Skeletal muscle tissue (tissue), 4 donors: ENCODE results near the gene CAMKK1. TPM values are rescaled to one million over a fixed set of nuclear protein-coding genes. Genes with fewer than 3 reads are reported as not detected.

Experiments used
- H3K27ac ChIP-seq: one replicate; pipeline ENCODE4 v1.7.0; 2013; ENCODE audit warnings: mild to moderate bottlenecking, low read depth, low read length, inconsistent platforms
- H3K27me3 ChIP-seq, 3 donors: one replicate each; pipeline ENCODE4 v1.7.0; 2013; ENCODE audit warnings: low read length in 3 of 3; ENCODE audit not compliant: control insufficient read depth in 3 of 3, insufficient read depth in 3 of 3
- H3K36me3 ChIP-seq, 3 donors: one replicate each; pipeline ENCODE4 v1.7.0; 2013; ENCODE audit warnings: low read length in 3 of 3; ENCODE audit not compliant: control insufficient read depth in 3 of 3, insufficient read depth in 3 of 3
- H3K4me1 ChIP-seq, 3 donors: one replicate each; pipeline ENCODE4 v1.7.0; 2013; ENCODE audit warnings: low read length in 3 of 3, mild to moderate bottlenecking in 3 of 3; ENCODE audit not compliant: control insufficient read depth in 3 of 3, insufficient read depth in 3 of 3
- H3K4me3 ChIP-seq, 3 donors: one replicate each; pipeline ENCODE4 v1.7.0; 2013; ENCODE audit warnings: low read length in 3 of 3
- H3K9ac ChIP-seq, 3 donors: one replicate each; pipeline ENCODE4 v1.7.0; 2013; ENCODE audit warnings: low read length in 3 of 3, mild to moderate bottlenecking in 3 of 3, moderate library complexity in 2 of 3, low read depth in 1 of 3
- H3K9me3 ChIP-seq, 3 donors: one replicate each; pipeline ENCODE4 v1.7.0; 2013; ENCODE audit warnings: low read length in 3 of 3; ENCODE audit not compliant: control insufficient read depth in 3 of 3
- total RNA-seq: library from RNA; depleted of rRNA; stranded (reverse); fragments of >200 nt; gene quantifications from one replicate; pipeline ENCODE4 v1.2.3, GENCODE V29; 2014
- donor health status: Osteomylitis.

Gene CAMKK1
- total RNA-seq, 1 donor from 2014 or later, result 4.2 TPM

DNA sequence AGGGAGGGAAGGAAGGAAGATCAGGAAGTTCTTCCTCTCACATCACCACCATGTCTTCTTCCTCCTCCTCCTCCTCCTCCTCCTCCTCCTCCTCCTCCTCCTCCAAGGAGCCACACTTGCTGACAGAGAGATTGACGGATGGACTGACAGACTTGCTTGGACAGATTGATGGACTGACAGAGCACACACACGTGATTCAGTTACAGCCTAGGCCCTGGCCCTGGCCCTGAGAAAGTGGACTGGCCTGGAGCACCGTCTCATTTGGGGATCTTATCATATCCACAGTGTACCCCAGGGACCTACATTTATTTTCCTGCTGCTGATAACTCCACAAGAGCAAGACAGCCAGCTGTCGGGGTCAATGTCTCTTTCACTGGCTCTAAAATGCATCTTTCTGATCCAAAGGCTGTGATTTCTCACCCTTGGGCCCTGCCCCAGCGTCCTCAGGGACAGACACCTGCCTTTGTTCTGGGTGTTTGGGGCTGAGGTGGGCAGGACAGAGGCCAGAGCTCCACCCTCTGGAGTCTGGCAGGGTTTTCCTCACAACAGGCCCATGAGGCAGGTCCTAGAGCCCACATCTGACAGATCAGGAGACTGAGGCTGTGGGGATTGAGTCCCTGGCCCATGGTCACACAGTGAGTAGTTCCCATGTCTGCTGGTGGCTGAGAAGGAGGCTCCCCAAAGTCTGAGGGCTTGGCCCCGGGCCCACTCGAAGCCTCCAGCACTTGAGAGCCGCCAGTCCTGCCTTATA, 25.7 kb upstream of the CAMKK1 start:
- Histone ChIP-seq H3K27ac (no peak overlapping the region), H3K36me3 (no peaks in the 10 kb centered on the region), H3K4me3 (no peak overlapping the region), H3K9me3 (no peaks in the 10 kb centered on the region), H3K4me1 (peaks cover 11 to 18% (median 14%) of the 10 kb centered on the region in 3 donors), H3K27me3 (no peaks in the 10 kb centered on the region), H3K9ac (no peak overlapping the region)

GRCh38 chr17:3917391-3917931, 24.6 kb upstream of the CAMKK1 start:
- Histone ChIP-seq H3K27ac (no peak overlapping the region), H3K4me1 (peaks cover 12 to 18% (median 15%) of the 10 kb centered on the region in 3 donors), H3K9me3 (no peaks in the 10 kb centered on the region), H3K36me3 (no peaks in the 10 kb centered on the region), H3K27me3 (no peaks in the 10 kb centered on the region), H3K9ac (no peak overlapping the region), H3K4me3 (no peak overlapping the region)

GRCh38 chr17:3916825-3917224, 24.0 kb upstream of the CAMKK1 start:
- Histone ChIP-seq H3K4me3 (no peak overlapping the region), H3K27me3 (no peaks in the 10 kb centered on the region), H3K36me3 (no peaks in the 10 kb centered on the region), H3K4me1 (peaks cover 12 to 18% (median 15%) of the 10 kb centered on the region in 3 donors), H3K9ac (no peak overlapping the region), H3K9me3 (no peaks in the 10 kb centered on the region), H3K27ac (no peak overlapping the region)

DNA sequence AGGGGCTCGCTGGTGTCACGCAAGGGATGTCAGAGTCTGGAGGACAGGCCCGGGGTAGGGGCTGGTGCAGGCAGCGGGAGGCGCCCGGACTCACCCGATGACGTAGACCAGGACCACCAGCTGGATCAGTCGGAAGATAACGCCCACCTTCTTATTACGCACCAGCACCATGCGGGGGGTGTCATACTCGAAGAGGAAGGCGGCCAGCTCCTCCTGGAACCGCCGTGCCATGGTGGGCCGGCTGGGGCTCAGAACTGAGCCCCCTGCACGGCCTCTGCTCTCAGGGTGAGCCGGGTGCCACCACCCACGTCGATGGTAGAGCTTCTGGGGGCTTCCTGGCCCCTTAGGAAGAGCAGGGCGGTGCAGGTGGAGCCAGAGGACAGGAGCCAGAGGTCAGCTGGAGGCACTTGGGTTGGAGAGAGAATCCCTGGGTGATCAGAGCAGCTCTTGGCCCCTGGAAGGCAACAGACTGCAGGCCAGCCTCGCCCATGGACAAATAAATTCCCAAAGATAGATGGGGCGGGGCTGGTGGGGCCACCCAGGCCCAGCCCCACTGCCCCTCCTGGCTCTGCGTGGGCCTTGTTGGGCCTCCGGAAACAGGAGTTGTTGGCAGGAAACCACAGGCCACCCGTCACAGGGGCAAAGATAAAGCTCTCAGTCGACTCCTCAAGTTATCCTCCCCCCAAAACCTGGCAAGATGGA, 23.3 kb upstream of the CAMKK1 start, which contains the start of gene P2RX1:
Gene P2RX1, minus strand, starts transcription at position 471 of the 702 bp plus-strand sequence. Its CDS starts 240 bp downstream, at position 231.
- Histone ChIP-seq H3K27ac (no peak within 1 kb of the TSS), H3K36me3 (no peaks in the 10 kb centered on the region), H3K4me3 (no peak within 1 kb of the TSS), H3K9ac (no peak within 1 kb of the TSS), H3K9me3 (no peaks in the 10 kb centered on the region), H3K27me3 (no peaks in the 10 kb centered on the region), H3K4me1 (peaks cover 12 to 18% (median 15%) of the 10 kb centered on the region in 3 donors)

GRCh38 chr17:3915581-3915994, 22.7 kb upstream of the CAMKK1 start:
- Histone ChIP-seq H3K4me1 (peaks cover 12 to 18% (median 15%) of the 10 kb centered on the region in 3 donors), H3K9ac (no peak overlapping the region), H3K36me3 (no peaks in the 10 kb centered on the region), H3K27me3 (no peaks in the 10 kb centered on the region), H3K9me3 (no peaks in the 10 kb centered on the region), H3K27ac (no peak overlapping the region), H3K4me3 (no peak overlapping the region)

DNA sequence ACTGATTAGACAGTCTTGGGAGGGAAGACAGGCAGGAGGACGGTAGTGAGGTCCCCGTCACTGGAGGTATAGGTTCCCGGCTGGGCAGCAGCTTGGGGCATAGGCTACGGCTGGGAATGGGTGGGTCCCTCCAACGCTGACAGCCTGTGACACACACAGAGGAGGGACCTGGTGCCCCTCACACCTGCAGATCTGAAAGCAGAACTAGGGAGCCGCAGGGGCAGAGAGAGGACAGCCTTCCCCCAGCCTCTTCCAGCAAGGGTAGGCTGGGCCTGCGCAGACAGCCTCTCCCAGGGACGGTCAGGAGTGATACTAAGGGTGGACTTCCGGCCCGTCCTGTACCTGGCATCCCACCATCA, 21.4 kb upstream of the CAMKK1 start:
- Histone ChIP-seq H3K4me1 (peaks cover 12 to 18% (median 15%) of the 10 kb centered on the region in 3 donors), H3K27ac (no peak overlapping the region), H3K9ac (no peak overlapping the region)

GRCh38 chr17:3913531-3914311, 20.9 kb upstream of the CAMKK1 start:
- H3K4me1 ChIP-seq, result peaks cover 12 to 18% (median 13%) of the 10 kb centered on the region in 3 donors
- no peaks in the 10 kb centered on the region for H3K27me3 ChIP-seq

More for the DNA sequence above, 21.4 kb upstream of the CAMKK1 start:
- H3K27me3 ChIP-seq, result no peaks in the 10 kb centered on the region
- no peaks in the 10 kb centered on the region for H3K36me3 ChIP-seq
- H3K9me3 ChIP-seq, result no peaks in the 10 kb centered on the region
- no peak overlapping the region for H3K4me3 ChIP-seq

DNA sequence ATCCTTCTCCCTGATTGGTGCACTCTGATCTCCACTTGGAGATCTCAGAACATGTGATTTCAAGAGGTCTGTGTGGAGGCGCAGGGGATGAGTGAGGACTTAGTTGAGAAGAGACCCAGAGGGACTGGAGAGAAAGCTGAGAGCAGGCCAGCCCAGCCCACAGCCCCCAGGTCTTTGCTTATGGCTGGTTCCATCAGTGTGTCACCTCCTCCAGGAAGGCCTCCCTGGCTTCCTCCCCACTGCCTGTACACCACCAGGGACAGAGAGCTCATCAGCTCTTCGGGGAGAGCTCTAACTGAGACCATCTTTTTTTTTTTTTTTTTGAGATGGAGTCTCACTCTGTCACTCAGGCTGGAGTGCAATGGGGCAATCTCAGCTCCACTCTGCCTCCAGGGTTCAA, 20.0 kb upstream of the CAMKK1 start:
- Histone ChIP-seq H3K4me1 (peaks cover 10 to 14% (median 12%) of the 10 kb centered on the region in 3 donors), H3K9me3 (no peaks in the 10 kb centered on the region)

More at GRCh38 chr17:3913531-3914311, 20.9 kb upstream of the CAMKK1 start:
- no peak overlapping the region for H3K9ac ChIP-seq
- no peaks in the 10 kb centered on the region for H3K9me3 ChIP-seq
- no peak overlapping the region for H3K27ac ChIP-seq
- no peak overlapping the region for H3K4me3 ChIP-seq
- H3K36me3 ChIP-seq, result no peaks in the 10 kb centered on the region

DNA sequence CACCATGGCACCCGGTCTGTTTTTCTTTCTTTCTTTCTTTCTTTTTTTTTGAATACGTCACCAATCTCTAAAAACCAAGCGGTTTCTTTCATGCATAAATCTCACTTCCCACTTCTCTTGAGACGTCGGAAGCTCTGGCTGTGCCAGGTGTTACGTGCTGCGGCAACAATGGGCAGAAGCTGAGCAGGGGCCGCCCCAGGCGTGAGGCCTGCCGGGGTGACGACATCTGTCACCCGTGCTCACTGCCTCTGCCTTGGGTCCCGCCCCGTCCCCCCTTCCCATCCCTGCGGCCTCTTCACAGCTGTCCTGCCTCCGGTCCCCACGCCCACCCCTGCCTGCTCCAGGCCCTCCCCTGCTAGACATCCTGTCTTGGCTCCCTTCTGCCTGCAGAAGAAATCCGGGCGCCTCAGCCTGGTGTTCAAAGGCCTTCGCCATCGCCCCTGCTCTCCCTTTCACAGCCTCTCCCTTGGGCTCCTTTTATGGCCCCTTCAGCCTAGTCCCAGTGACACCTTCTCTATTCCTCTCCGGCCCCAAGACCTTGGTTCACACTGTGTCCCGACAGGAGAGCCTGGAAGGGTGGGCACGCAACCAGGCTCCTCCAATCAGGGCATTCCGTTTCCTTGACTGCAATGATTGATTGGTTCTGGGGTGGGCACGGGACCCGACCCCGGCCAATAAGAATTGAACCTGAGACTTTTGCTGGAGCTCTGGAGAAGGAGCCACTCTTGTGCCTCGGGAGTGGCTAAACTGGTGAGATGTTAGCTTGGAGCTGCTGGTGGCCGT, 18.6 kb upstream of the CAMKK1 start:
- Histone ChIP-seq H3K36me3 (no peaks in the 10 kb centered on the region), H3K27ac (no peak overlapping the region), H3K4me1 (peaks cover 3 to 8% (median 4%) of the 10 kb centered on the region in 3 donors), H3K9me3 (no peaks in the 10 kb centered on the region), H3K4me3 (no peak overlapping the region), H3K27me3 (no peaks in the 10 kb centered on the region), H3K9ac (no peak overlapping the region)

More for the DNA sequence above, 20.0 kb upstream of the CAMKK1 start:
- no peak overlapping the region for H3K9ac ChIP-seq
- H3K36me3 ChIP-seq, result no peaks in the 10 kb centered on the region
- H3K27ac ChIP-seq, result no peak overlapping the region
- H3K4me3 ChIP-seq, result no peak overlapping the region
- no peaks in the 10 kb centered on the region for H3K27me3 ChIP-seq
